Thyroid gland (tissue), 4 donors: ENCODE data around the gene ASB8.
A peak's percentile ranks its signal among the peaks of the same experiment; 100 is the strongest.

Experiments used
- POLR2A ChIP-seq, 2 donors: fragments of 450-650 bp; IDR thresholded peaks; one replicate each; pipeline ENCODE4 v1.6.1; 2017; ENCODE audit warnings: antibody characterized with exemption in 2 of 2, mild to moderate bottlenecking in 2 of 2, moderate library complexity in 1 of 2
- TF ChIP-seq, protein P1 (sequence below), 6 experiments: fragments of 200-600 bp in 3 of 6; fragments of 450-650 bp in 3 of 6; sonication (generic) in 3 of 6; IDR thresholded peaks; one replicate each; pipeline ENCODE4 v1.5.1; 2016 to 2019; ENCODE audit warnings: antibody characterized with exemption in 6 of 6, mild to moderate bottlenecking in 2 of 6, inconsistent platforms in 1 of 6, moderate library complexity in 1 of 6

GRCh38 chr12:48165089-48165981 lies 8.0 kb upstream of the ASB8 start:
- TF ChIP-seq, protein P1, sequence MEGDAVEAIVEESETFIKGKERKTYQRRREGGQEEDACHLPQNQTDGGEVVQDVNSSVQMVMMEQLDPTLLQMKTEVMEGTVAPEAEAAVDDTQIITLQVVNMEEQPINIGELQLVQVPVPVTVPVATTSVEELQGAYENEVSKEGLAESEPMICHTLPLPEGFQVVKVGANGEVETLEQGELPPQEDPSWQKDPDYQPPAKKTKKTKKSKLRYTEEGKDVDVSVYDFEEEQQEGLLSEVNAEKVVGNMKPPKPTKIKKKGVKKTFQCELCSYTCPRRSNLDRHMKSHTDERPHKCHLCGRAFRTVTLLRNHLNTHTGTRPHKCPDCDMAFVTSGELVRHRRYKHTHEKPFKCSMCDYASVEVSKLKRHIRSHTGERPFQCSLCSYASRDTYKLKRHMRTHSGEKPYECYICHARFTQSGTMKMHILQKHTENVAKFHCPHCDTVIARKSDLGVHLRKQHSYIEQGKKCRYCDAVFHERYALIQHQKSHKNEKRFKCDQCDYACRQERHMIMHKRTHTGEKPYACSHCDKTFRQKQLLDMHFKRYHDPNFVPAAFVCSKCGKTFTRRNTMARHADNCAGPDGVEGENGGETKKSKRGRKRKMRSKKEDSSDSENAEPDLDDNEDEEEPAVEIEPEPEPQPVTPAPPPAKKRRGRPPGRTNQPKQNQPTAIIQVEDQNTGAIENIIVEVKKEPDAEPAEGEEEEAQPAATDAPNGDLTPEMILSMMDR (IDR thresholded peaks at IDR 0.05) = peak; percentile 62 to 89 (median 86)
- TF ChIP-seq POLR2A (IDR thresholded peaks at IDR 0.05) = no peak
